Measurements from ENCODE around the gene SAP25.

The SAP25 gene

GRCh38 chr7:100573691-100574361, at the start of gene SAP25:
SAP25 (minus strand) TSS chr7:100573900; CDS start chr7:100573742, 158 bp downstream.
- no peak for DNase-seq

GRCh38 chr7:100621554-100621953, 47.9 kb upstream of the SAP25 start:
- no peak for DNase-seq

- no peak for DNase-seq
Measured at GRCh38 chr7:100620804-100621203, 47.1 kb upstream of the SAP25 start.

GRCh38 chr7:100620239-100620638, 46.5 kb upstream of the SAP25 start:
- no peak for DNase-seq

- DNase-seq: no peak
Measured at GRCh38 chr7:100614308-100614861, 40.7 kb upstream of the SAP25 start.

GRCh38 chr7:100613412-100614175, 39.9 kb upstream of the SAP25 start:
- no peak for DNase-seq

- no peak for DNase-seq
Measured at GRCh38 chr7:100612730-100613390, 39.2 kb upstream of the SAP25 start.

GRCh38 chr7:100611983-100612729, 38.5 kb upstream of the SAP25 start, which contains the start of gene MOSPD3:
MOSPD3 (plus strand) TSS chr7:100612540; CDS start chr7:100612792, 252 bp downstream.
- peak; percentile 99 for DNase-seq

- no peak for DNase-seq
Measured at GRCh38 chr7:100609958-100610357, 36.3 kb upstream of the SAP25 start.

GRCh38 chr7:100607111-100607510, 33.4 kb upstream of the SAP25 start:
- DNase-seq: no peak

GRCh38 chr7:100606313-100606712, 32.6 kb upstream of the SAP25 start:
- no peak for DNase-seq

GRCh38 chr7:100604976-100605911, 31.5 kb upstream of the SAP25 start:
- DNase-seq: no peak

GRCh38 chr7:100604028-100604975, 30.6 kb upstream of the SAP25 start:
- DNase-seq: no peak

- no peak for DNase-seq
Measured at GRCh38 chr7:100603726-100604027, 30.0 kb upstream of the SAP25 start.

GRCh38 chr7:100602889-100603725, 29.4 kb upstream of the SAP25 start:
- DNase-seq: no peak

- DNase-seq: no peak
Measured at GRCh38 chr7:100600730-100601038, 27.0 kb upstream of the SAP25 start.

- DNase-seq: no peak
Measured at GRCh38 chr7:100599911-100600729, 26.4 kb upstream of the SAP25 start.

GRCh38 chr7:100598425-100598824, 24.7 kb upstream of the SAP25 start:
- no peak for DNase-seq

- no peak for DNase-seq
Measured at GRCh38 chr7:100595188-100595587, 21.5 kb upstream of the SAP25 start.

Data from DMS 273 treated with DMSO at 0.1 percent for 48 hours (cell line).